EH (cell line): ENCODE measurements around the gene KHDRBS1.
"Not testable (repeated sequence)": the region's sequence is repeated elsewhere in the genome, so short reads cannot be mapped to it uniquely, and the experiment has no call there.

Source experiments
- DNase-seq: peaks from one replicate; pipeline ENCODE4 v3.0.0-alpha.2; 2015; ENCODE audit warnings: low read depth

The KHDRBS1 gene

GRCh38 chr1:32012709-32013385 lies 821 bp upstream of the KHDRBS1 start:
- no peak for DNase-seq

- DNase-seq, result peak; percentile 65
These were observed 705 bp downstream of the KHDRBS1 start for GRCh38 chr1:32014199-32014947.

GRCh38 chr1:32014948-32015273 lies 1.2 kb downstream of the KHDRBS1 start:
- DNase-seq, result no peak

GRCh38 chr1:32020339-32020738 lies 6.7 kb downstream of the KHDRBS1 start:
- DNase-seq, result no peak

- not testable (repeated sequence) for DNase-seq
These were observed 7.9 kb downstream of the KHDRBS1 start for GRCh38 chr1:32021574-32022018.

GRCh38 chr1:32023351-32023750 lies 9.7 kb downstream of the KHDRBS1 start:
- no peak for DNase-seq

- DNase-seq, result no peak
These were observed 11.8 kb downstream of the KHDRBS1 start for GRCh38 chr1:32025515-32025914.

GRCh38 chr1:32028746-32029145 lies 15.1 kb downstream of the KHDRBS1 start:
- peak; percentile 46 for DNase-seq

- peak; percentile 87 for DNase-seq
These were observed 18.1 kb downstream of the KHDRBS1 start for GRCh38 chr1:32031578-32032274.

- no peak for DNase-seq
These were observed 18.6 kb downstream of the KHDRBS1 start for GRCh38 chr1:32032275-32032615.

- no peak for DNase-seq
These were observed 21.5 kb downstream of the KHDRBS1 start for GRCh38 chr1:32035119-32035518.

GRCh38 chr1:32040711-32041110 lies 27.0 kb downstream of the KHDRBS1 start:
- no peak for DNase-seq

GRCh38 chr1:32042330-32042729 lies 28.7 kb downstream of the KHDRBS1 start:
- DNase-seq, result no peak

GRCh38 chr1:32044234-32044633 lies 30.6 kb downstream of the KHDRBS1 start:
- DNase-seq, result no peak

GRCh38 chr1:32045772-32046171 lies 32.1 kb downstream of the KHDRBS1 start:
- no peak for DNase-seq

- peak; percentile 37 for DNase-seq
These were observed 34.0 kb downstream of the KHDRBS1 start for GRCh38 chr1:32047701-32048100.

GRCh38 chr1:32048440-32048839 lies 34.8 kb downstream of the KHDRBS1 start:
- DNase-seq, result peak; percentile 53

GRCh38 chr1:32051706-32052105 lies 38.0 kb downstream of the KHDRBS1 start:
- no peak for DNase-seq

GRCh38 chr1:32052887-32053286 lies 39.2 kb downstream of the KHDRBS1 start:
- DNase-seq, result peak; percentile 69

- DNase-seq, result no peak
These were observed 41.7 kb downstream of the KHDRBS1 start for GRCh38 chr1:32055416-32055815.

GRCh38 chr1:32056598-32056997 lies 42.9 kb downstream of the KHDRBS1 start:
- no peak for DNase-seq

- no peak for DNase-seq
These were observed 47.2 kb downstream of the KHDRBS1 start for GRCh38 chr1:32060914-32061313.

GRCh38 chr1:32062867-32063230 lies 49.2 kb downstream of the KHDRBS1 start:
- peak; percentile 66 for DNase-seq
